ENCODE data around the gene TMEM176A.
"Not testable (repeated sequence)": the region's sequence is repeated elsewhere in the genome, so short reads cannot be mapped to it uniquely, and the experiment has no call there.

Gene TMEM176A

DNA sequence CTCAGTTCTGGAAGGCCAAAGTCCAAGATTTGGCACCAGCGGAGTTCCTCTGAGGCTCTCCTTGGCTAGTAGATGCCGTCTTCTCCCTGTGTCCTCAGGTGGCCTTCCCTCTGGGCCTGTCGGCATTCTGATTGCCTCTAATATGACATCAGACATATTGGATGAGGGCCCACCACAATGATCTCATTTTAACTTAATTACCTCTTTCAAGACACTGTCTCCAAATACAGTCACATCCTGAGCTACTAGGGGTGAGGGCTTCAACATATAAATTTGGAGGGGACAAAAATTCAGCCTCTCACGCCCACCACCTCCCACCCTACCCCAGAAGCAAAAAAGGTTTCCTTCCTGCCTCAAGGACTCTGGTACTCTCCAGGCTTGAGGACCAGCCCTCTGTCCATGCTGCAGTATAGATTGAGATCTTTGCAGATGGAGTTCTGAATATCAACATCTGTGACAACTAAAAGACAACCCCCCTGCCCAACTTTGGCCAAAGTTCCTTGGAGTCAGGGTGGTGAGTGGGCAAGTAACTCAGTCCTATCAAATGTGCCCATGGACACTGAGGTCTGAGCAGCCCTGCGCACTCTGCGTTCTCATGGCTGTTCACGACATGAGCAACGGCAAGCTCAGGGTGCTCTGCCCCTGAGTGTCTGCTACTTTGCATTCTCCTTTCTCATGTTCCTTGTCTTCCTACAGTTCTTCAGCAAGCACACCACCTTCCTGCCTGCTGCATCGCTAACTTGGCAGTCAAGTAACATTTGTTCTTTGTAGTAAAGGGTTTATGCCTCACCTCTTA lies 11.9 kb upstream of the TMEM176A start:
- no peak for DNase-seq (ENCODE audit: low read depth in 2 of 2)

DNA sequence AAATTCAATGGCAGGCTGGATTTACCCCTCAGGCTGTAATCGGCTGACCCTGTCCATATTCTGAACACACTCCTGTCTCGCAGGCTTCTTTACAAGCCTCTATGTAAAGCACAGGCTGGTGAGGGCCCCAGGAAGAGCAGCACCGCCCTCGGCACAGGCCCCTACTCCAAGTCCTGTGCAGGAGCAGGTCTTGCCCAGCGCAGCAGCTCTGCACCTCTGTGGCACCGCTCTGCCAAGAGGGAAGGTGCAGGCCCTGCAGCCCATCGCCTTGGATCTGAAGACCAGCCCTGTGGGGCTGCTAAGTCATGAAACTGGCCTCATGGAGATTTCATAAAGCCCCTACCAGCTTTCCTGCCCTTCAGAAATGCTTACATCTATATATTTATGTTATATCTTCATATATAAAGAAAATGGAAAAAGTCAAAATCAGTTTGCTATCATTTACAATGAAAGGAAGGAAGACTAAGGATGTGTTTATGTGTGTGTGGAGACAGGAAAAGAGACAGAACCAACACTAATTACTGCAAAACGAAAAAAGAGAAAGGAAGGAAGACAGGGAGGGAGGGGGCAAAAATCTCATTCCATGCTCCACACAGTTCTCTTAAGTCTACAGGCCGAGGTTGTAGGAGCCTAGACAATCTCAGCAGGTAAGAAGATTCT lies 10.0 kb upstream of the TMEM176A start:
- DNase-seq (ENCODE audit: low read depth in 2 of 2), result no peak

DNA sequence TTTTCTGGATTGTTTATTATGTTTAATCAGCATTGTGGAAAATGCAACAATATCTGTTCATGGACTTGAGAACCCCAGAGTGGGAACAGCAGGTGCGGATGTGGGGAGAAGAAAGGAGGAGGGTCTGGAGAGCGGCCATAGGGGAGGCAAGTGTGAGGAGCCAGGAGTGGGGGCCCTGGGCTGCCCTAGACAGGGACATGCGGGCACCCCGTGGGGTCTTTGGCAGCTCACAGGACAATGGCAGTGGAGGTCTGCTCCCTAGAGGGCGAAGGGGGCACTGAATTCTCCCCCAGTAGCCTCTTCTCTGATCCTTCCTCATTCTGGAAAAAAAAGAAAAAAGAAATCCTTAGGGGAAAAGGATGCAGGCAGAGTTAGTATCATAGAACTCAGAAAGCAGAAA lies 9.3 kb upstream of the TMEM176A start:
- DNase-seq (ENCODE audit: low read depth in 2 of 2), result no peak

DNA sequence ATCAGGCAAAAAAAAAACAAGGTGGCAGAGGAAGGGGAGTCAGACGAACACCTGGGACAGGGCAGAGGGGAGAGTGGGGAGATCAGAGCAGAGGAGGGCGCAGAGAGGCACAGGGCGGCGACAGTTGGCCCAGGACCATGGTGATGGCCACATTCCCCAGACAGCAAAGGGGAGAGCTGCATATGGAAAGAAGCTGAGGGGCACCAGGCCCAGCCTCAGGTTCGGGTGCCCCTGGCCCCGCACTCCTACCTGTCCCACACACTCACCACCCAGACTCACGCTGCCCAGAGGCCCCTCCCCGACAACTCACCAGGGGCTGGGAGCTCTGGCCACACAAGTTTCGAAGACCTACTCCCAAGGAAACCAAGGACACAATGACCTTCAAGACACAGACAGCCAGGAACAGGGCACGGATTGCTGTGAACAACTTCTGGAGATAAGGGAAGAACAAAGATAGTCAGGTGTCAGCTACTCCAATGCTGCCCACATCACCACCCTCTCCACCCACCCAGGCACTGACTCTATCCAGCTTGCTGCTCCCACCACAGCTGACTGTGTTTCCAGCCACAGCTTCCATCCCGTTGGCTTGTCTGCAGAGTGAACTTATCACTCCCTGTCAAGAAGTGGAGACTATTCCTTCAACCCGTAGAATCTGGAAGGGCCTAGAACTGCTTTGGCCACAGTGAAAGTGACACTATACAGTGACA lies 8.7 kb upstream of the TMEM176A start:
- no peak for DNase-seq (ENCODE audit: low read depth in 2 of 2)

DNA sequence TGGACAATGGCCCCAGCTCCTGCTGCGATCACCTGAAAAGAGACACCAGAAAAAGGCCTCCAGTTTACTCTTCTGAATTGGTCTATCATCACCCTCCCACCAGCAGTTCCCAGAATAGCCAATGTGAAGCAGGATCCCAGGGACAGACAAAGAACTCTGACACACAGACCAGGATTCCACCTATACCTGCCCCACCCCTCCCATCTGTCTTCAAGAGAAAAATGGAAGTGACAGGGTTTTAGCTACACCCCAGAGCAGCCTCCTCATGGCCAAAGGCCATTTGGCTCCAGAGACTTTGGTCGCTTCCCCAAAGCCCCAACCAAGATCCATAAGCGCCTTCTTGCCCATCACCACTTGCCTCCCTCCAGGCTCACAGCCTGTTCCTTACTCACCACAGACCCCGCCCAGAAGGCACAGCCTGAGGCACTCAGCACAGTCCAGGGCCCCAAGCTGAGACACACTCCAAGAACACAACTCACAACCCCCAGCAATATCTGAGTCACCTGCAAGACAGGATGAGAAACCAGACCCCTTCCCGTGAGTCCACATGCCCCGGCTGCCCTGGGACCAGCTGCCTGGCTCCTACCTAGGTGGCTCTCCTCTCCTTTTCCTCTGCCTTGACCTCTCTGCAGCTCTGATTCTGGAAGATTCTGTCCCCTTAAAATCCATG lies 6.9 kb upstream of the TMEM176A start:
- DNase-seq (ENCODE audit: low read depth in 2 of 2), result no peak

DNA sequence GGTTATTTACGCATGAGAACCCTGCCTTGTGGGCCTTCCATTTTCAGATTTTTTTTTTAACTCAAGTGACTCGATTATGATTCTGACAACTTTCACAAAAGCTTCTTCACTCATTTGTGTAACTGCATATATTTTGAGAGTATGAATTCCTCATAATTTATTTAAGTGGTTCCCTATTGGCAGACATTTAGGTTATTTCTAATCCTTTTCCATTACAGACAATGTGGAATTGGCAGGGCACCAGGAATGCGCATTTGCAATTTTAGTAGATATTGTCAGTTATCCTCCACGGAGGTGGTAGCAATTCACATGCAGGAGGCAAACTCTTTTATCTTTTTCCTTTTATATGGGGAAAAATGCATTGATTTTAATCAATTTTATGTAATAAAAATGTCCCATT lies 2.9 kb upstream of the TMEM176A start:
- DNase-seq (ENCODE audit: low read depth in 2 of 2), result no peak

DNA sequence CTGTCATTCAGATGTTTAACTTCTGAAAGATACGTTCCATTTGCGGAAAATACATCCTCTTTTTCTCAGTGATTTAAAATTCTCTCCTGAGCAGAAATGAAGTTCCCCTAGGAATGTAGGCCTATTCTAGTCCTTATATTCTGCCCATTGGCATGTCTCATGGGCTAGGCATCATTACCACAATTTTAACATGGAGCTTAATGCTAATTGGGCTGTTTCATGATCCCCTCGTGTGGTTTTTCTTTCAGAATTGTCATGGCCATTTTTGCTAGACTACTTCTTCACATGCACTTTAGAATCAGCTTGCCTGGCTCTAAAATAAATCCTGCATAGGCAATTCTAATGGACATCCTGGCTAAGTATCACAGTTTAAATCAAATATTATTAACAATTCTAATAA lies 1.4 kb upstream of the TMEM176A start:
- DNase-seq (ENCODE audit: low read depth in 2 of 2), result no peak

DNA sequence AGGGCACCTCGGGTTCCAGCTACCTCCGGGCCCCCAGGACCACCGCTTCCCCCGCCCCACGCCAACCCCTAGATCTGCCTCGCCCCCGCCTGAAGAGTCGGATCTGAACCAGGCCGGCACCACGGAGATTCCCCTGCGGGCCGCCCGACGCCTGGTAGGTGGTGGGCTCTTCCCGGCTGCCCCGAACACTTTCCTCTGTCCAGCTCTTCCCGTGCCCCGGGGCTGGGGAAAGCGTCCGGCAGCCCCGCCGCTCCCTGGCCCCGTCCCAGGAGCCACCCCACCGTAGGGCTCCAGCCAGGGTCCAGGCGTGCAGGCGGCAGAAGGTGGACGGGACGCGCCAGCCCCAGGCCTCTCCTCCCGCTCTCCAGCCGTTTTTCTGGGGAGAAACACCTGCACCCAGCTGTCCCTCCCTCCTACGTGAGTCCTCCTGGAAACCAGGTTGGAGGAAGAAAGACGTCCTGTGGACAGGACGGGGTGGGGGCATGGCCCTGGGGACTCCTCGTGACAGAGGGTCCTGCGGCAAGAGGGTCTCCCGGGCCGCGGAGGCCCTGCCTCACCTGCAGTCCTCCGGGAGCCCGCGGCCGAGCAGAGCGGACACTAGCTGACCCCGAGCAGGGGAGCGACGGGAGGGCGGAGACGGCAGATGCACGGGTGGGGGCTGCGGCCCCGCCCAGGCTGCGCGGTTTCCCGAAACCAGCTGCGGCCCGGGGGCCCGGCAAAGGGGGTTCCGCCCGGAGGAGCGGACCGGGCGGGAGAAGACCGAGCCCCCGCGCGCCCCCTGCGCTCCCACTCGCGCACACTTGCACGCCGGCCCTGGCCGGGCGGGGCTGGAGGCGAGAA lies 608 bp upstream of the TMEM176A start, which contains the start of gene TMEM176B:
Gene TMEM176B (minus strand): TSS at position 624 of the 840 bp plus-strand sequence. CDS start 3,795 bp downstream, outside the sequence.
- DNase-seq (ENCODE audit: low read depth in 2 of 2), result no peak

DNA sequence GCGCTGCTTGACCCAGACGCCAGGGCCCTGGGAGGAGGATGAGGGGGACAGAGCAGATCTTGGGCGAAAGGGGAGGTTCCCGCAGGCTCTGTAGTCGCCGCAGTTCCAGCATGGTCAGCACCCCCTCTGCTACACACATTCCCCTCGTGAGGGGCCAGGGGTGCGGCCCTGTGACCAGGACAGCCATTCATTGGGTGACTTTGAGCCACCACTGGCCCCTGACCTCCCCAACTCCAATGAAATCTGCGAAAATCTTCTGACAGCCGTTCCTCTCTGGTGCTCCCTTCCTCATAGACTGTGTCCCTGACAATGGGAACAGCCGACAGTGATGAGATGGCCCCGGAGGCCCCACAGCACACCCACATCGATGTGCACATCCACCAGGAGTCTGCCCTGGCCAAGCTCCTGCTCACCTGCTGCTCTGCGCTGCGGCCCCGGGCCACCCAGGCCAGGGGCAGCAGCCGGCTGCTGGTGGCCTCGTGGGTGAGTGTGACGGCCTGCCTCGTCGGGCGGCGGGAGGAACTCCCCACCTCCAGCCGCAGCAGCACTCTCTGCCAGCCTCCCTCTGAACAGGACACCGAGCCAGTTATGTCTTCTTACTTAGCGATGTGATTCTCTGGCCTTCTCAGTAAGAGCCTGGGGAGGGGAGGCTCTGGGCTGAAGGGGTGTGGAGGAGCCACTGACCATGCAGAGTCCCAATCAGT lies 825 bp downstream of the TMEM176A start:
- no peak for DNase-seq (ENCODE audit: low read depth in 2 of 2)

DNA sequence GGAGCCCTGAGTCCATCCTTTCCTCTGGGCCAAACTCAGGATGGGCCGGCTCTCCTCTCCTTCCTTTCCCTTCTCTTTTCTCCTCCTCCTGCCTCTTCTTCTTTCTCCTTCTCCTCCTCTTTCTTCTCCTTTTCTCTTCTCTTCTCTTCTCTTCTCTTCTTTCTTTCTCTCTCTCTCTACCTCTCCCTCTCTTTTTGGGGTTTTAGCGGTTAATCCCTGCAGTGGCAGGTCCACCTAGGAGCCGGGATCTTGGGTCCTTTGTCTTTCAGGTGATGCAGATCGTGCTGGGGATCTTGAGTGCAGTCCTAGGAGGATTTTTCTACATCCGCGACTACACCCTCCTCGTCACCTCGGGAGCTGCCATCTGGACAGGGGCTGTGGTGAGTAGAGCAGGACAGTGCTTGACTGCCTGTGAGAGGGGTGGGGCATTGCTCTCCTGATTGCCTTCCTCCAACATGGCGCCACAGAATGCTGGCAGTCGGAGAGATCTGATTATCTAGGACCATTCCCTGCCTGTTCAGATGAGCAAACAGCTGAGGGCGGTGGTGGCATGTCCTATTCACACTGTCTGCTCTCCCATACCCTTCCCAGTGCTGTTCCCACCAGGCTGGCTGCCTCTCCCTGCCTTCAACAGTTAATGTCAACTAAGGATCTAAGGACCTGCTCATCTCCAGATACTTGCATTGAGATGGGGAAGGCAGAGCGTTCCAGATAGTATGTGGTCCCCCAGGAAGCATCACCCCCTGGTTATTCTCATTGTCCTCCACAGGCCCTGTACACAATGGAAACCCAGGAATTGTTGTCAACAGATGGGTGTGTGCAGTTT lies 1.6 kb downstream of the TMEM176A start:
- DNase-seq (ENCODE audit: low read depth in 2 of 2), result no peak

DNA sequence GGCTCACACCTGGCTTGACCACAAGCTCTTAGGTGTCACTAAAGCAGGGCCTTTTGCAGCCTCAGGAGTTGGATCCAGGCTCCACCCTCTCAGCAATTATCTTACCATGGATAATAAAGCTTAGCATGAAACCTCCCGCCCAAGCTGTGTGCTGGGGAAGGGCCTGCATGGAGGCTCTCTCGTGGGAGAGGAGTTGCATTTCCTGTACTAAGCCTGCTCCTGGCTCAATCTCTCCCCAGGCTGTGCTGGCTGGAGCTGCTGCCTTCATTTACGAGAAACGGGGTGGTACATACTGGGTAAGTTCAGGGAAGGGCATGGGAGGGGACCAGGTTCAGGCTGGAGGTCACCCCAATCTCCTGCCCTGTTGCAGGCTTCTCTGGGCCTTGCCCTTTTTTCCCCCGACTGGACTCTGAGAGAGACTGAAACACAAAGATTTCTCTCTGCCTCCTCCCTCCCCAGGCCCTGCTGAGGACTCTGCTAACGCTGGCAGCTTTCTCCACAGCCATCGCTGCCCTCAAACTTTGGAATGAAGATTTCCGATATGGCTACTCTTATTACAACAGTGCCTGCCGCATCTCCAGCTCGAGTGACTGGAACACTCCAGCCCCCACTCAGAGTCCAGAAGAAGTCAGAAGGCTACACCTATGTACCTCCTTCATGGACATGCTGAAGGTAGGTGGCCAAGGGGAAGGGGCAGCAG lies 2.7 kb downstream of the TMEM176A start:
- DNase-seq (ENCODE audit: low read depth in 2 of 2), result no peak

DNA sequence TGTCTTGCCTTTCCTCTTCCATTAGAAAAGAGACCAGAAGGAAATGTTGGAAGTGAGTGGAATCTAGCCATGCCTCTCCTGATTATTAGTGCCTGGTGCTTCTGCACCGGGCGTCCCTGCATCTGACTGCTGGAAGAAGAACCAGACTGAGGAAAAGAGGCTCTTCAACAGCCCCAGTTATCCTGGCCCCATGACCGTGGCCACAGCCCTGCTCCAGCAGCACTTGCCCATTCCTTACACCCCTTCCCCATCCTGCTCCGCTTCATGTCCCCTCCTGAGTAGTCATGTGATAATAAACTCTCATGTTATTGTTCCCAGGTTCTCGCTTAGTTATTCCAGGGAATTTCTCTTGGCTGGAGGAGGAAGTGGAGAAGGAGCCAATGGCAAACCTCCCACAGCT lies 4.2 kb downstream of the TMEM176A start:
- no peak for DNase-seq (ENCODE audit: low read depth in 2 of 2)

DNA sequence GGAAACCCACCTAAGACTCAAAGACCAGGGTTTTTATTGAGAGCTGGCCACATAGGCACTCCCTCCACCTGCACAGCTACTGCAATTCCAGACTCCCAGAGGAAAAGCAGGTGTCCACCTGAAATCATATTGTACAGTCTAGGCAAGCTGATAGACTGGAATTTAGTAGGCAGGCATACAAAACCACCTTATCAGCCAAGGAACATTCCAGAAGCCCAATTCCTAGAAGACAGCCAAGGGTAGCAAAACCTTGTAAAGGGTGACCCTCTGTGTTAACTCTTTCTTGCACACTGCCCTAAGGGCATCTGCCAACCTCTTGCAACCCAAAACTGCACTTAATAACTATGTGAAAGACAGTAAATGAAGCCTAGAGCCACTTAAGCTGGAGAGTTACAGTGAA lies 5.3 kb downstream of the TMEM176A start:
- DNase-seq (ENCODE audit: low read depth in 2 of 2), result no peak

DNA sequence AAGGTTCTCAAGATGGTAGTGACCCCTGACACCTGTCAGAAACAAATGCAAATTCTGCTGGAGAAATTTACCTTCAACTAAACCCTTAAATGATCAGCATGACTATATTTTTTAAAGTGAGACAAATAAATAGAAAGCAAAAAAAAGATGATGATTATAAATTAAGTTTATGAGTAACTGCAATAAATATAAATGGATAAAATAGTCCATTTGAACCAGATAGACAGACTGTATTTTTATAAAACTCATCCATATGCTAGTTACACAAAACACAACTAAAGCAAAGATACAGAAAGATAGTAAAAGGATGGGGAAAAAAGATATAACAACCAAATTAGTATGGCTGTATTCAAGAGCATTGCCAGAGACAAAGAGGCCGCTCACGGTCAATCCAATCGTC lies 5.9 kb downstream of the TMEM176A start:
- DNase-seq (ENCODE audit: low read depth in 2 of 2), result no peak

DNA sequence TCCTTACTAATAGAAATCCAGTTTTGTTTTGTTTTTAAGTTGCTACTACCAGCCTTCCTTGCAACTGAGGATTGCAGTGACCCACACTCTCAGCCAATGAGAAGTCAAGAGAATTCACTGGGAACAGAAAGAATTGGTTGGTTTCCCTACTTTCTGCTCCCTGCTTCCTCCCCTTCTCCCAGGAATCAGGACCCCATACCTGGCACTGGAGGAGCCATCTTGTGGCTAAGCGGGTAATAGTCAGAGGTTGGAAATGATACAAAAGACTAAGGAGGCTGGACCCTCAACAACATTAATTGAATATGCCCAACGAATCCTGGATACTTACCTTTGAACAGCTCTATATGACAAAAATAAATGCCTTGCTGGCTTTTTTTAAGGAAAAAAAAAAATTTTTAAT lies 6.3 kb downstream of the TMEM176A start:
- DNase-seq (ENCODE audit: low read depth in 2 of 2), result no peak

DNA sequence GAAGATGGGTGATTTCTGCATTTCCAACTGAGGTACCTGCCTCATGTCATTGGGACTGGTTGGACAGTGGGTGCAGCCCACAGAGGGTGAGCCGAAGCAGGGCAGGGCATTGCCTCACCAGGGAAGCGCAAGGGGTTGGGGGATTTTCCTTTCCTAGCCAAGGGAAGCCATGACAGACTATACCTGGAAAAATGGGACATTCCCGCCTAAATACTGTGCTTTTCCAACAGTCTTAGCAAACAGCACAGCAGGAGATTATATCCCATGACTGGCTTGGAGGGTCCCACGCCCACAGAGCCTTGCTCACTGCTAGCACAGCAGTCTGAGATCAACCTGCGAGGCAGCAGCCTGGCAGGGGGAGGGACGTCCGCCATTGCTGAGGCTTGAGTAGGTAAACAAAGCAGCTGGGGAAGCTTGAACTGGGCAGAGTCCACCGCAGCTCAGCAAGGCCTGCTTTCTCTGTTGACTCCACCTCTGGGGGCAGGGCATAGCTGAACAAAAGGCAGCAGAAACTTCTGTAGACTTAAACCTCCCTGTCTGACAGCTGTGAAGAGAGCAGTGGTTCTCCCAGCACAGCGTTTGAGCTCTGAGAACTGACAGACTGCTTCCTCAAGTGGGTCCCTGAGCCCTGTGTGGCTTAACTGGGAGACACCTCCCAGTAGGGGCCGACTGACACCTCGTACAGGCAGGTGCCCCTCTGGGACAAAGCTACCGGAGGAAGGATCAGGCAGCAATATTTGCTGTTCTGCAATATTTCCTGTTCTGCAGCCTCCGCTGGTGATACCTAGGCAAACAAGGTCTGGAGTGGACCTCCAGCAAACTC lies 7.3 kb downstream of the TMEM176A start:
- DNase-seq (ENCODE audit: low read depth in 2 of 2), result not testable (repeated sequence)

DNA sequence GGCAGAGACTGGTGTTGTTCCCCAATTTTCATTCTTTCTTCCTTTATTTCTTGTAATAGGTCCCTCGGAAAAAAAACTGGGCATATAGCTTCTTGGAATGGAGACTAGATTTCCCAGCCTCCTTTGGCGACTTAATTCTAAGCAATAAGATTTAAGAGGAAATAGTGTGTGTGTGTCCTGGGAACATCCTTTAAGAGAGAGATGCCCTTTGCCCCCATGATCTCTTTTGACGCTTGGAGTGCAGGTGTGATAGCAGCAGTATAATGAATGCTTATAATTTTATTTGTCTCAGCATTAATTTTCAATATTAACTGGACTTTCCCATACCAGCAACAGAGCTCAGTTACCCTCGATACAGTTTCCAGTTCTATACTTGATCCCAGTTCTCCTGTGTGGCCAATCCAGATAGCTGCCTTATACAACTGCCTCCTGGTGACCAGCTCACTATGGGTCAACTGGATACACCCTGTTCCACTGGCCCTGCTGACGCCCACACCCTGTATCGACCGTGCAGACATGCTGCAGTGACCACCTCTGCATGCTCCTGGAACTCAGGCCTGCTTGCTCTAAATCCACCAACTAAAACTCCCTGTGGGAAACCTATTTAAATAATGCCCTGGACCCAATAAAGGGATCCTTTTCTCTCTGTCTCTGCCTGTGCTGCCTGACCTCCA lies 13.9 kb downstream of the TMEM176A start:
- no peak for DNase-seq (ENCODE audit: low read depth in 2 of 2)

DNA sequence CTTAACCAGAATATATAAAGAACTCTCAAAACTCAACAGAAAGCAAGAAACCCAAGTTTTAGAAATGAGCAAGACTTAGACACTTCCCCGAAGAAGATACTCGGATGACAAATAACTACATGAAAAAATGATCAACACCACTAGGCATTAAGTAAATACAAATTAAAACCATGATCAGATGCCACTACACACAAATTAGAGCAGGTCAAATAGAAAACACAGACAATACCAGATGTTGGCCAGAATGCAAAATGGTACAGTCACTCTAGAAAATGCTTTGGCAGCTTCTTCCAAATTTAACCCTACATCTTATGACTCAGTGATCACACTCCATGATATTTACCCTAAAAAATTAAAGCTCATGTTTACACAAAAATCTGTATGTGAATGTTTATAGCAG lies 18.4 kb downstream of the TMEM176A start:
- DNase-seq (ENCODE audit: low read depth in 2 of 2), result no peak

Data from stimulated activated CD4-positive, alpha-beta T cell treated with anti-CD3 and anti-CD28 coated beads, Interleukin-1b, Interleukin-23, amount 100 ng/mL, for 1 hour (primary cell).